CD1c-positive myeloid dendritic cell (primary cell): ENCODE data around the gene RAB4A.

Experiments
- DNase-seq: peaks from one replicate; pipeline ENCODE4 v3.0.0-alpha.2; 2016; ENCODE audit errors: extremely low spot score

RAB4A gene

GRCh38 chr1:229270547-229271447 lies at the start of gene RAB4A:
RAB4A (plus strand) TSS chr1:229271111; CDS start chr1:229271340, 229 bp downstream.
- peak; percentile 95 for DNase-seq

- DNase-seq = no peak
These were observed 48.8 kb upstream of the RAB4A start for GRCh38 chr1:229222081-229222480.

DNA sequence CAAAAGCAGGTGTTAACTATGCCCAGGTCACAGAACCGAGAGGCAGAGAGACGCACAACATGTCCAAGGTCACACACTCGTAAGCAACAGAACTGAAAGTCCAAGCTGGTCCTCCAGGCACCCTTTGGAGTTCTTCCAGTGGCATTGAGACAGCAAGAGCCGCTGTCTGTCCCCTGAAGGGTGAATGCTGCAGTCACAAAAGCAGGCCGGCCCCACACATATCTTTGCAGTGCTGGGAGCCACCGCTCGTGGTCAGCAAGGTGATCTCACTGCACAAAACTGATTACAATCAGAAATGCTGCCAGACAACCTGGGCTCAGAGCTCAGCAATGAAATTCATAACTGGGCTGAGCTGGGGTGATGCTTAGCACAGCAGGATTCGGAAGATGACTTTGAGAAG lies 47.4 kb upstream of the RAB4A start:
- DNase-seq = no peak

GRCh38 chr1:229224308-229224707 lies 46.6 kb upstream of the RAB4A start:
- no peak for DNase-seq

DNA sequence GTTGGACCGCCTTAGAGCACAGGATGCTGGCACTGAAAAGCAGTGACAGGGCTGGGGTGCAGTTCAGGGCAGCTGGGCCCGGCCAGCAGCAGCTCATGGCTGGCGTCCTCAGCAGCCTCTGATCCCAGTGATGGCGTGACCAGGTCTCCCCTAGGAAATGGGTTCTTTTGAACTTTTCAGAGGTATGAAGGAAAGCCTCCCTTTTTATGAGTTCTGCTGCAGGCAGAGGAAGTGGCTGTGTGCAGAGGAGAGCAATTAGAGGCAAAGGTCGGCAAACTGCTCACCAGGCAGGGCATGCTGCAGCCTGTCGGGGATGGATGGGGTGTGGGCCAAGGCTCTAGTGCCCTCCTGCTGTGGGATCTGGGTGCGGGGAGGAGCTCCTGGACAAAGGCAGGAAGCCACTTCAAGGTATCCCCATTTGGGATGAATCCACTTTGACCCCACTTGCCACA lies 45.6 kb upstream of the RAB4A start:
- no peak for DNase-seq

- DNase-seq = no peak
These were observed 44.1 kb upstream of the RAB4A start for GRCh38 chr1:229226796-229227195.

DNA sequence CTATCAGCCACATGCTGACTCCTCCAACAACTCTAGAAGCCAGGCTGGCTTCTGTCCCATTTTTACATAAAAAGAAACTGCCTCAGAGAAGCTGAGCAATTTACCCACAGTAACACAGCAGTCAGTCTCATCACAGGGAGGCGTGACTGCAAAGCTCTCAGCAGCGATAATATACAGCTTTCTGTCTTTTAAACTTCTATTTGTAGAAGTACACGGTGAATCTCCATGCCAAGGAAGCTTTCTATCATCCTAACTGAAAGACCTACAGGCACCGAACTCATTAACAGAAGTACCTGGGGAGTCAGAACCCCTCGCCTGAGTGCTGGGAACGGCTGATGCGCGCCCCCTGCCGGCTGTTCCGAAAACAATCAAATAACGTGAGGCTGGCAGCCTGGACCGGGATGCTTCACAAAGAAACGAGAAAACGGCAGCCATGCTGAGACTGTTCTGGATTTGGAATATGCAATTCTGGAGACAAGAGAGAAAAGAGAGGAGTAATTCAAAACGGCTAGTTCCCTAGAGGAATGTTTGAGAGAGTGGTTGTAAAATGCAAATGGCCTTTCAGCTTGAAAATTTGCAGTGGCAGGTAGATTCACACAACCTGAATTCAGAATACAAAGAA lies 43.5 kb upstream of the RAB4A start:
- peak; percentile 80 for DNase-seq

DNA sequence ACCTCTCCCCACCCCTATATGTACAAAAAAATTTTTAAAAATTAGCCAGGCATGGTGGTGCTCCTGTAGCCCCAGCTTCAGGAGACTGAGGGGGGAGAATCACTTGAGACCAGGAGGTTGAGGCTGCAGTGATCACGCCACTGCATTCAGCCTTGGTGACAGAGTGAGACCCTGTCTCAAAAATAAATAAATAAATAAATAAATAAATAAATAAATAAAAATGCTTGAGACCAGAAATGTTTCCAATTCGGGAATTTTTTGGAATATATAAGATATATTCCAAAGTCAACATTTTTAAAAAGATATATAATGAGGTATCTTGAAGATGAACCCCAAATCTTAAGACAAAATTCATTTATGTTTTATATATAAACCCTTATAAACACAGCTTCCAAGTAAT lies 42.4 kb upstream of the RAB4A start:
- DNase-seq = no peak

GRCh38 chr1:229229137-229229720 lies 41.7 kb upstream of the RAB4A start:
- DNase-seq = peak; percentile 58

DNA sequence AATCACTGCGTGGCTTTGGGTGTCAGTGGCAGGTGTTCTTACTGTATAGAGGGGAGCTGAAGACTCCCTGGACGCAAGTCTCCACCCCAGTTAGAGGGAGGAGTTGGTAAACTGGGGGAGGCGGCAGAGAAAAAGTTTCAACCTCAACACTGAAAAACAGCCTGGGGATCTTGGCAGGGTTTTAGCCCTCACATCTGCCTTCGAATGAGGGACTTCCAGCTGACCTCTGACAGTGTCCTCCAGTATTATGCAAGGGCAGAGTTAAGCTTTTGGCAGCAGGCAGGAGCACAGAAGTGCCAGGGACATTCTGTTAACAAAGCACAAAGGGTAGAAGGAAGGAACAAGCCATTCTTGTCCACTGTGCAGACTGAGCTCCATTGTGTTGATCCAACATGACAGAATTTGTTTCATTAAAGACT lies 41.2 kb upstream of the RAB4A start:
- DNase-seq = peak; percentile 29

- peak; percentile 87 for DNase-seq
These were observed 40.6 kb upstream of the RAB4A start for GRCh38 chr1:229230140-229230892.

DNA sequence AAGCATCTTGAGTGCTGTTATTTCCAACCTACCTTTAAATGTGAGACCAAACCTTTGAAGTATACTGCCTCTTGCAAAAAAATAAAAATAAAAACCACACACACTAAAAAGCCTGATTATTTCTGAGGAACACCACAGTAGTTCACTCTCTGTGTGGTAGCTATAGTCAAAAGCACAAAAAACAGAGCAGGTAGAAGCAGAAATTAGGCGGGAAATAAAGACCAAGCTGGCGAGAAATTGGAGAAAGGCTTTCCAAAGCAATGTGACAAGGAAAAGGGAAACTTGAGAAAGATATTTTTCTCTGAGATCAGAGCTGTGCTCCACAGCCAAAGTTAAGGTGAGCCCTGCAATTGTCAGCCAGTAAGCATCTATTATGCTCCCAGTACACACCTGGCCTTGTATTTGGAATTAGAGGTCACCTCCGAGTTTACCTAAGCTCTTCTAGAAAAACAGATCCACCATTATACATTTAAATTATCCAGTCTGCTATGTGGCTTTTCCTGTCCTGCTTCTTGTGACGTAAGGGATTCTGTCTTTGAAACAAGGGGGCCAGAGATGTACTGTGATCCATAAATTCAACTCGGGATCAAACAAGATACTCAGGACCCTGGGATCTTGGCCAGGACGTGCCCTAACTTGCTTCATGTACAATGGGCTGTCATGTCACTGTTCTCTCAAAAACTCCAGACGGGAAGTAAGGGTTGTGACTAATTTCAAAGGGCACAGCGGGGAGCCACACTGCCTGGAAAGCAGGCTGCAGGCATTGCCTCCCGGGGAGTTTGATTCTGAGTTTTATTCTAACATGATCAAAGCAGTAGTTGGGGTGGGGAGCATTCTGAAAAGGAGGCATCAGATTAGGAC lies 39.8 kb upstream of the RAB4A start:
- peak; percentile 78 for DNase-seq

GRCh38 chr1:229231754-229232119 lies 39.2 kb upstream of the RAB4A start:
- peak; percentile 17 for DNase-seq

DNA sequence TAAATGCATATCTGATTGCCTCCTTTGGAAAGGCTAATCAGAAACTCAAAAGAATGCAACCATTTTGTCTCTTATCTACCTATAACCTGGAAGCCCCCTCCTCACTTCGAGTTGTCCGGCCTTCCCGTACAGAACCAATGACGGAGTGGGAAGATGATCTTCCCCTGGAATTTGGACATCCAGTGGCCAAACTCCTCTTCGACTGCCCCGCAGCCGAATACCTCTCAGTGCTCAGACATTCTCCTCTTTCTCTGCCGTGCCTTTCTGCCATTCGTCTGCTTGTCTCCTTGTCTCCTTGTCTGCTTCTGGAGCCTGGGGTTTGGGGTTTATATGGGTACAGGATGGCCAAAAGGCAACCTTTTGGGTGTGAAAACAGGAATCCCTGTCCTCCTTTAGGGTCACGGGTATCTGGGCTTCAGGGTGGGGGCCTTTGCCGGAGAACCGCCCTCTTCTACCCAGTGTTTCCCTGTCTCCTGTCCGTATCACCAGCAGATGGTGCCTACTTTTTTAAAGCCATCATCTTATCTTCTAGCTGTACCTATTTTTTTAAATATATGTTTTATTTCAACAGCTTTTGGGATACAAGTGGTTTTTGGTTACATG lies 35.9 kb upstream of the RAB4A start:
- no peak for DNase-seq

DNA sequence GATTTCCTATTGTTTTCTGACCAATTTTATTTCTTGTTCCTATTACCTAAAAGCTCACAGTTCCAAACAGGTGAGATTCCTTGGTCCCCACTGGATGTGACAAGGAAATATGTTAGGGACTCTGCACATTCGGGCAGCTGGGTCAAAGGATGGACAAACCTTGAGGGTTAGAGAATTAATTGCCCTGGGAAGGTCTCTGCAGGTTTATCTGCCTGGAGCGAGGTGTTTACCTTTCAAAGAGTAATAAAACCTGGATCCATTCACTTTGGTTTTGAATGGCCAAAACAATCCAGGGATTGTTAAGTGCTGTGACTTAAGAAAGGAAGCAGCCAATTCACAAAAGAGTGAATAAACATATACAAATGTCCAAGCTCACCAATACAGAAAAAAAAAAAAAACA lies 33.6 kb upstream of the RAB4A start:
- DNase-seq = no peak

DNA sequence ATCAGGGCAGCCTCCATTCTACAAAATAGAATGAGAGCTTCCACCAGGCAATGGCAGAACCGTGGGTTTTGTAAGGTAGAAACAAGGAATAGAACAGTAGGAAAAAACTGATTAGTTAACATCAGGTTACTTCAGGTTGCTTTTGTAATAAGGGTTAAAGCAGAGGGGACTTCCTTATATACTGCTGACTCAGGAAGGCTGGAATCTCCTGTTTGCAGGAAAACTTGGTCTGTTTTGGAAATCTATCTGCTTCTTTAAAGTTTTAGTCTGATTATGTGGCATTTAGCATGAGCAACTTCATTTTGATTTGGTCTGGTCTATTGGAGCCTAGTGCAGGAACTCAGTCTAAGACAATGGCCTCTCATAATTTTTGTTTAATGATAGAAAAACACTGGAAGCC lies 32.7 kb upstream of the RAB4A start:
- no peak for DNase-seq

GRCh38 chr1:229238674-229239415 lies 32.1 kb upstream of the RAB4A start:
- no peak for DNase-seq

GRCh38 chr1:229240532-229240931 lies 30.4 kb upstream of the RAB4A start:
- DNase-seq = no peak

DNA sequence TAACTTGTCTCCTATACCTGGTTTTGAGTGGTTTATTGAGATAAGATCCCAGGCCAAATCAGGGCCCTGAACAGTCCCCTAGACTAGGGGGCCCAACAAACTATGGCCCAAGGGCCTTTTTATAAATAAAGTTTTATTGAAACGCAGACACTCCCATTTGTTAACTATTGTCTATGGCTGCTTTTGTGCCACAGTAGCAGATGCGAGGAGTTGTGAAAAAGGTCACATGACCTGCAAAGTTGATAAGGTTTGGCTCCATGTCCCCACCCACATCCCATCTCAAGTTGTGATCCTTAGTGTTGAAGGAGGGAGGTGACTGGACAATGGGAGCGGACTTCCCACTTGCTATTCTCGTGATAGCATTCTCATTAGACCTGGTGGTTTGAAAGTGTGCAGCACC lies 29.5 kb upstream of the RAB4A start:
- no peak for DNase-seq

DNA sequence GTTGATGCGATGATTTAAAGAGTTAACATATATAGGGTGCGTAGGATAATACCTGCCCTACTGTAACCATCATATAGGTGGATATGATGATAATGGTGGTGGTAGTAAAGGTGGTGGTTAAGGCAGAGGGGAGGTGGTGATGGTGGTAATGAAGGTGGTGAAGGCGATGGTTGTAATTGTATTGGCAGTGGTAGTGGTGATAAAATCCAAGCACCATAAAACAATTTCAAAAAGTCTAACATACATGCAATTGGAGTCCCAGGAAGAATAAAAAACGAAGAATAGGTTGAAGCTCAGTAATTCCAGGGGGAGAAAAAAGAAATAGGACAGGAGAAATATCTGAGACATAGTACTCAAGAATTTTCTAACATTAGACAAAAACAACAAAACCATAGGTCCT lies 27.3 kb upstream of the RAB4A start:
- no peak for DNase-seq
